Mesendoderm (in vitro differentiated cells): ENCODE data around the gene ZNF846.
"Not testable (repeated sequence)": the region's sequence is repeated elsewhere in the genome, so short reads cannot be mapped to it uniquely, and the experiment has no call there.

ENCODE experiments used
- DNase-seq: peaks from one replicate; pipeline ENCODE4 v3.0.0; 2013
- H2AK5ac ChIP-seq: 2 replicates; pipeline ENCODE4 v1.6.1; 2013; ENCODE audit warnings: low read length, inconsistent platforms
- H2BK120ac ChIP-seq: 2 replicates; pipeline ENCODE4 v1.6.1; 2013; ENCODE audit warnings: low read depth, mild to moderate bottlenecking, low read length, moderate library complexity, mixed read lengths
- H2BK15ac ChIP-seq: replicated peaks from 2 replicates; pipeline ENCODE4 v1.6.1; 2013; ENCODE audit warnings: low read depth, mild to moderate bottlenecking, moderate library complexity
- H2BK5ac ChIP-seq: 2 replicates; pipeline ENCODE4 v1.6.1; 2013; ENCODE audit warnings: low read length, inconsistent platforms
- H3K18ac ChIP-seq: 2 replicates; pipeline ENCODE4 v1.6.1; 2013; ENCODE audit warnings: mild to moderate bottlenecking, low read length, mixed read lengths
- H3K23ac ChIP-seq: one replicate; pipeline ENCODE4 v1.6.1; 2013; ENCODE audit warnings: low read length
- H3K27ac ChIP-seq: 2 replicates; pipeline ENCODE4 v1.5.1; 2013; ENCODE audit warnings: low read depth, mild to moderate bottlenecking, inconsistent platforms, low read length, moderate library complexity
- H3K27me3 ChIP-seq: 2 replicates; pipeline ENCODE4 v1.6.1; 2013; ENCODE audit warnings: low read length, control low read depth, mild to moderate bottlenecking, inconsistent platforms; ENCODE audit not compliant: insufficient read depth, poor library complexity
- H3K36me3 ChIP-seq: 2 replicates; pipeline ENCODE4 v1.6.1; 2013; ENCODE audit warnings: low read length, inconsistent platforms; ENCODE audit not compliant: control insufficient read depth, insufficient read depth
- H3K4ac ChIP-seq: one replicate; pipeline ENCODE4 v1.6.1; 2013; ENCODE audit warnings: low read depth, mild to moderate bottlenecking, low read length, moderate library complexity
- H3K4me1 ChIP-seq: 2 replicates; pipeline ENCODE4 v1.6.1; 2013; ENCODE audit warnings: low read depth, low read length, inconsistent platforms; ENCODE audit not compliant: control insufficient read depth
- H3K4me2 ChIP-seq: 2 replicates; pipeline ENCODE4 v1.6.1; 2013; ENCODE audit warnings: low read length
- H3K4me3 ChIP-seq: 2 replicates; pipeline ENCODE4 v1.5.1; 2013; ENCODE audit warnings: mild to moderate bottlenecking, low read length
- H3K56ac ChIP-seq: one replicate; pipeline ENCODE4 v1.6.1; 2013; ENCODE audit warnings: low read length
- H3K79me1 ChIP-seq: 2 replicates; pipeline ENCODE4 v1.6.1; 2013; ENCODE audit warnings: low read length, inconsistent platforms
- H3K79me2 ChIP-seq: 2 replicates; pipeline ENCODE4 v1.6.1; 2013; ENCODE audit warnings: mild to moderate bottlenecking, low read length; ENCODE audit not compliant: control insufficient read depth, insufficient read depth
- H3K9ac ChIP-seq: 2 replicates; pipeline ENCODE4 v1.6.1; 2013; ENCODE audit warnings: low read length, inconsistent platforms
- H4K5ac ChIP-seq: one replicate; pipeline ENCODE4 v1.6.1; 2013; ENCODE audit warnings: low read length
- H4K8ac ChIP-seq: one replicate; pipeline ENCODE4 v1.6.1; 2013; ENCODE audit warnings: low read depth, mild to moderate bottlenecking, control low read depth, low read length, moderate library complexity
- WGBS: extraction: QIAGEN DNeasy Blood & Tissue Kit; methylation state at CpG from one replicate; pipeline ENCODE4 v1.1.7; 2013; ENCODE audit warnings: low lambda C conversion rate, missing lambda C conversion rate; ENCODE audit not compliant: insufficient coverage; ENCODE audit errors: extremely low coverage; 5-methylcytosine and 5-hydroxymethylcytosine counted together

ZNF846 gene

DNA sequence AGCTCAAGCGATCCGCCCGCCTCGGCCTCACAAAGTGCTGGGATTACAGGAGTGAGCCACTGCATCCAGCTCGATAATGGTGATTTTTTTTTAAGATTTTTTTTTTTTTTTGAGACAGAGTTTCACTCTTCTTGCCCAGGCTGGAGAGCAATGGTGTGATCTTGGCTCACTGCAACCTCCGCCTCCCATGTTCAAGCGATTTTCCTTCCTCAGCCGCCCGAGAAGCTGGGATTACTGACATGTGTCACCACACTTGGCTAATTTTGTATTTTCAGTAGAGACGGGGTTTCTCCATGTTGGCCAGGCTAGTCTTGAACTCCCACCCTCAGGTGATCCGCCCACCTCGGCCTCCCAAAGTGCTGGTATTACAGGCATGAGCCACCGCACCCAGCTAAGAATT lies 20.1 kb upstream of the ZNF846 start:
- not testable (repeated sequence) for H2BK120ac ChIP-seq, H3K23ac ChIP-seq, H3K27me3 ChIP-seq, H2BK5ac ChIP-seq, H4K8ac ChIP-seq, H3K56ac ChIP-seq, H3K4me3 ChIP-seq, H3K27ac ChIP-seq, H3K79me1 ChIP-seq, H3K9ac ChIP-seq, H3K36me3 ChIP-seq, DNase-seq, H2AK5ac ChIP-seq, H3K4ac ChIP-seq, H2BK15ac ChIP-seq, H3K4me2 ChIP-seq, H3K79me2 ChIP-seq, H3K4me1 ChIP-seq, H3K18ac ChIP-seq, H4K5ac ChIP-seq
- WGBS: no CpG with 5 or more reads among the region's 13 CpGs

DNA sequence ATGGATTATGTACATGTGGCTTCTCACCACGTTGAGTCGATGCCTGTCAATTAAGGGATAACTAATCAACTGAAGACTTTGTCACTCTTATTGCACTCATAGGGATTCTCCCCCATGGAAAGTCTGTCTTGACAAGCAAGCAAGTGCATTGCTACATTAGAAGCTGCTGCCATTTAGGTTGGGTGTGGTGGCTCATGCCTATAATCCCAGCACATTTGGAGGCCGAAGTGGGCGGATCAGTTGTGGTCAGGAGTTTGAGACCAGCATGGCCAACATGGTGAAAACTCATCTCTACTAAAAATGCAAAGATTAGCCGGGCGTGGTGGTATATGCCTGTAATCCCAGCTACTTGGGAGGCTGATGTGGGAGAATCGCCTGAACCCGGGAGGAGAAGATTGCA lies 18.3 kb upstream of the ZNF846 start:
- H3K4ac ChIP-seq: no peak overlapping the region
- peaks cover 5% of the 10 kb centered on the region for H3K4me1 ChIP-seq
- no peak overlapping the region for H4K5ac ChIP-seq
- no peak for DNase-seq
- H3K79me1 ChIP-seq: peaks cover 2% of the 10 kb centered on the region
- no peak overlapping the region for H3K23ac ChIP-seq
- H3K79me2 ChIP-seq: no peaks in the 10 kb centered on the region
- no peak overlapping the region for H3K4me3 ChIP-seq
- H3K9ac ChIP-seq: no peak overlapping the region
- H2BK15ac ChIP-seq: no peak overlapping the region
- no peak overlapping the region for H3K18ac ChIP-seq
- H2AK5ac ChIP-seq: no peak overlapping the region
- no peak overlapping the region for H4K8ac ChIP-seq
- no peaks in the 10 kb centered on the region for H3K27me3 ChIP-seq
- no peak overlapping the region for H3K27ac ChIP-seq
- no peak overlapping the region for H3K56ac ChIP-seq
- H2BK5ac ChIP-seq: no peak overlapping the region
- no peak overlapping the region for H2BK120ac ChIP-seq
- no peak overlapping the region for H3K4me2 ChIP-seq
- no peaks in the 10 kb centered on the region for H3K36me3 ChIP-seq
- no CpG with 5 or more reads among the region's 8 CpGs for WGBS

DNA sequence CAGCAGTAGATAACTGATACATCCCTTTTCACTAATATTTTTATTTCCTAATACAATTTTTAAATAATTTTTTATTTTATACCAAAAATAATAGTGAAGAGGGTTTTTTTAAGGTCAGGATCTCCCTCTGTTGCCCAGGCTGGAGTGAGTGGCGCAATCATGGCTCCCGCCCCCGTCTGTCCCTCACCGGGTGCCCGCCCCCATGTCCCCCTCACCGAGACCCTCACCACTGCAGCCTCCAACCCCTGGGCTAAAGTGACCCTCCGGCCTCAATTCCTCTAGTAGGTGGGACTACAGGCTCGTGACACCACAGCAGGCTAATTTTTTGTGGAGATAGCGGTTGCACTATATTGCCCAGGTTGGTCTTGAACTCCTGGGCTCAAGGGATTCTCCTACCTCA lies 17.8 kb upstream of the ZNF846 start:
- Histone ChIP-seq H4K8ac (no peak overlapping the region), H3K4me1 (peaks cover 5% of the 10 kb centered on the region), H3K79me2 (no peaks in the 10 kb centered on the region), H2BK120ac (no peak overlapping the region), H3K18ac (peak overlapping the region; percentile 41), H3K56ac (peak overlapping the region; percentile 98), H3K27me3 (no peaks in the 10 kb centered on the region), H2AK5ac (no peak overlapping the region), H3K4me3 (no peak overlapping the region), H4K5ac (no peak overlapping the region), H3K36me3 (no peaks in the 10 kb centered on the region), H3K4ac (no peak overlapping the region), H3K9ac (peak overlapping the region; percentile 89), H3K4me2 (no peak overlapping the region), H3K27ac (peak overlapping the region; percentile 100), H3K23ac (no peak overlapping the region), H3K79me1 (peaks cover 2% of the 10 kb centered on the region), H2BK5ac (no peak overlapping the region), H2BK15ac (no peak overlapping the region)
- no peak for DNase-seq
- WGBS: no CpG with 5 or more reads among the region's 9 CpGs

DNA sequence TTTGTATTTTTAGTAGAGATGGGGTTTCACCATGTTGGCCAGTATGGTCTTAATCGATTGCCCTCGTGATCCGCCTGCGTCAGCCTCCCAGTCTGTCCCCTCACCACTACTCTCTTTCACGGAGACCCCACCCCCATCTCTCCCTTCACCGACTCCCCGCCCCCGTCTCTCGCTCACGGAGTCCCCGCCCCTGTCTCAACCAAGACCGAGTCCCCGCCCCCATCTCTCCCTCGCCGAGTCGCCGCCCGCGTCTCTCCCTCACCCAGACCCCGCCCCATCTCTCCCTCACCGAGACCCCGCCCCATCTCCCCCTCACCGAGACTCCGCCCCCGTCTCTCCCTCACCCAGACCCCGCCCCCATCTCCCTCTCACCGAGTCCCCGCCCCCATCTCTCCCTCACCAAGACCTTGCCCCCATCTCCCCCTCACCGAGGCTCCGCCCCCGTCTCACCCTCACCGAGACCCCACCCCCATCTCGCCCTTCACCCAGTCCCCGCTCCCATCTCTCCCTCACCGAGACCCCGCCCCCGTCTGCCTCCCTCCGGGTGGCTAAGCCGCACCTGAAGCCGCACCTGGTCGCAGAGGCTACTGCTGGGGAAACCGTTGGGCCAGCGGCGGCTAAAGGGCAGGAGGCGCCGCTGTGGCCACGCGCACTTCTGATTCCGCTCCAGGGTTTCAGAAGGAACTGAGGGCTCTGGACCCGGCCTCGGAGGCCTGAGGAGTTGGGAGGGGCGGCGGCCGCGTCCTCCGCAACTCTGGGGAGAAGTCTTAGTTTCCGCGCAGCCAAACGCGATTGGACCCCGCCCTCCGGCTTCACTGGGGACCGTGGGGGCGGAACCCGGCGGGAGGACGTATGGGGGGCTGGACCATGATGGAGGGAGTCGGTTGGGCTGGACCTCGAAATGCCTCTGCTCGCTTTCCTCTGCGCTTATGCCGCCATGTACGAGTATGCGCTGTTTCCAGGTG lies 17.1 kb upstream of the ZNF846 start:
- Histone ChIP-seq H2AK5ac (no peak overlapping the region), H4K8ac (no peak overlapping the region), H3K56ac (peak overlapping the region; percentile 98), H4K5ac (no peak overlapping the region), H2BK15ac (no peak overlapping the region), H2BK5ac (no peak overlapping the region), H3K79me1 (peaks cover 2% of the 10 kb centered on the region), H3K36me3 (no peaks in the 10 kb centered on the region), H3K27ac (peak overlapping the region; percentile 100), H3K4me3 (peak overlapping the region; percentile 77), H3K27me3 (no peaks in the 10 kb centered on the region), H3K23ac (peak overlapping the region; percentile 45), H3K18ac (peak overlapping the region; percentile 82), H3K4ac (no peak overlapping the region), H2BK120ac (no peak overlapping the region), H3K9ac (peak overlapping the region; percentile 89), H3K4me1 (peaks cover 5% of the 10 kb centered on the region), H3K4me2 (peak overlapping the region; percentile 70), H3K79me2 (no peaks in the 10 kb centered on the region)
- DNase-seq: peak; percentile 99
- WGBS: no CpG with 5 or more reads among the region's 74 CpGs

DNA sequence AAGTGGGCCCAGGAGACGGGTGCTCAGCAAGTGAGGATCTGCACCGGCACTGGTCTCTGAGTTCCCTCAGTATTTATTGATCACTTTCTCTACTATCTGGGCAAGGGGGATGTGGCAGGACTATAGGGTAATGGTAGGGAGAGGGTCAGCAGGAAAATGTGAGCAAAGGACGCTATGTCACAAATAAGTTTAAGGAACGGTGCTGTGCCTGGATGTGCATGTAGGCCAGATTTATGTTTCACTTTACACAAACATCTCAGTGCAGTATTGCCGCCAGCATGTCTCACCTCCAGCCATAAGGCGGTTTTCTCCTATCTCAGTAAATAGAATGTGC lies 15.6 kb upstream of the ZNF846 start:
- peak overlapping the region; percentile 82 for H3K27ac ChIP-seq
- not testable (repeated sequence) for H2BK15ac ChIP-seq, H3K27me3 ChIP-seq, H2AK5ac ChIP-seq, H3K4me1 ChIP-seq, H3K9ac ChIP-seq, H3K4ac ChIP-seq, H3K18ac ChIP-seq, H2BK5ac ChIP-seq, H4K8ac ChIP-seq, H3K4me3 ChIP-seq, H3K4me2 ChIP-seq, H4K5ac ChIP-seq, DNase-seq, H3K23ac ChIP-seq, H2BK120ac ChIP-seq, H3K79me1 ChIP-seq, H3K79me2 ChIP-seq, H3K36me3 ChIP-seq
- peak overlapping the region; percentile 81 for H3K56ac ChIP-seq
- WGBS: no CpG with 5 or more reads among the region's 6 CpGs
